Measurements from ENCODE around the gene BCAM. TPM values are rescaled to one million over a fixed set of nuclear protein-coding genes. Genes with fewer than 3 reads are reported as not detected.
A peak's percentile ranks its signal among the peaks of the same experiment; 100 is the strongest.

BCAM gene
- total RNA-seq, 1 experiment from 2014 or later: 2.0 TPM

DNA sequence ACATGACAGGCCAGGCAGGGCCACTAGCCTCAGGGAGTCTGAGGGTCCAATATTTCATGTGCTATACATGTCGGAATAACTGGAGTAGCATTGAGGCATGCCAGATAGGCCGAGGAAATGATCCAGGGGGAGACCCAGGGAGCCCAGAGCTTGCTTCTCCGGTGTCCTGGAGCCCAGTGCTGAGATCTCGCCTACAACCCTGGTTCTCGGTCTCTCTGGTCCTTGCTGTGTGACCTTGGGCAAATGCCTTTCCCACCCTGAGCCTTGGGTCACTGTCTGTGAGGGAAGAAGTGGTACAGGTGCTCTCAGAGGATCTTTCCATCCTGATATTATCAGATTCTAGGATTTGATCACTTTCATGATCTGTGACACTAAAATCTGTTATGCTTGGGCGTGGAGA, 19.9 kb upstream of the BCAM start:
- no peak for DNase-seq (ENCODE audit: low read depth)

DNA sequence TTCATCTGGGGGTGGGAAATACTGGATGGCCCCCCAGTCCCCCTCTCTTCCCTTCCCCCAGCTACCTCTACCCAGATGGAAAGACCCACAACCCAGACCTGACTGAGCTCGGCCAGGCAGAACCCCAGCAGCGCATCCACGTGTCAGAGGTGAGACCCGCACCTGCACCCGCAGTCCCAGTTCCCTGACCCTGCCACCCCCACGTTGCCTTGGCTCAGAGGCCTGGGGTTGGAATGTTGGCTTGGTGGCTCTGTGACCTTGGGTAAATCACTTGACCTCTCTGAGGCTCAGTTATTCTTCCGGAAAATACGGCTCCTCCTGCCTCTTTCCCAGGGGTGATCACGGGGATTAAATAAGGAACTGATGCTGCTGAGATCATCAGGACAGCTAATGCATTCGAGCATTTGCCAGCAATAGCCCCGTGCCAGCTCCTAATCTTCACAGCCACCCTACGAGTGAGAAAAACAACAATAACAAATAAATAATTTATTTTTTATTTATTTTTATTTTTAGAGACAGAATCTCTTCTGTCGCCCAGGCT, 18.9 kb upstream of the BCAM start:
- no peak for DNase-seq (ENCODE audit: low read depth)

DNA sequence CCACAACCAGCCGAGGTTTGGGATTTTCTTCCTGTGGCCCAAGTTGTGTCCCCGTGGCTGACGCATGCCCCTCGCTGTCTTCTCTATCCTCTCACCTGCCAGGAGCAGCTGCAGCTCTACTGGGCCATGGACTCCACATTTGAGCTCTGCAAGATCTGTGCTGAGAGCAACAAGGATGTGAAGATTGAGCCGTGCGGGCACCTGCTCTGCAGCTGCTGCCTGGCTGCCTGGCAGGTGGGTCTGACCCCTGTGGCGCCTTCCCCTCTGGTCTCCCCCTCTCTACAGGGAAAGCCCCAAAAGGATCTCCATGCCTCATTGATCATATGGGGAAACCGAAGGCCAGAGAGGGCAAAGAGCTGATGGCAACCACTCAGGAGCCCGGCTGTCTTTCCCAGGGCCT, 16.6 kb upstream of the BCAM start:
- no peak for DNase-seq (ENCODE audit: low read depth)

DNA sequence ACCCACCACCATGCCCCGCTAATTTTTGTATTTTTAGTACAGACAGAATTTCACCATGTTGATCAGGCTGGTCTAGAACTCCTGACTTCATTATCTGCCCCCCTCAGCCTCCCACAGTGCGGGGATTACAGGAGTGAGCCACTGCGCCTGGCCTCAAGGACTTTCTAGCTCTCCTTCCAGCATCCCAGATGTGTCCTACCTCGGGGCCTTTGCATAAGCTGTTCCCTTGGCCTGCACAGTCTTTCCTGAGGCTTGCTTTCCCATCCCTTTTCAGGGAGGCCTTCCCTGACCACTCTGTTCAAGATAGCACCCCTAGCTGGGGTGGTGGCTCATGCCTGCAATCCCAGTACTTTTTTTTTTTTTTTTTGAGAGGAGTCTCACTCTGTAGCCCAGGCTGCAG, 14.3 kb upstream of the BCAM start:
- no peak for DNase-seq (ENCODE audit: low read depth)

DNA sequence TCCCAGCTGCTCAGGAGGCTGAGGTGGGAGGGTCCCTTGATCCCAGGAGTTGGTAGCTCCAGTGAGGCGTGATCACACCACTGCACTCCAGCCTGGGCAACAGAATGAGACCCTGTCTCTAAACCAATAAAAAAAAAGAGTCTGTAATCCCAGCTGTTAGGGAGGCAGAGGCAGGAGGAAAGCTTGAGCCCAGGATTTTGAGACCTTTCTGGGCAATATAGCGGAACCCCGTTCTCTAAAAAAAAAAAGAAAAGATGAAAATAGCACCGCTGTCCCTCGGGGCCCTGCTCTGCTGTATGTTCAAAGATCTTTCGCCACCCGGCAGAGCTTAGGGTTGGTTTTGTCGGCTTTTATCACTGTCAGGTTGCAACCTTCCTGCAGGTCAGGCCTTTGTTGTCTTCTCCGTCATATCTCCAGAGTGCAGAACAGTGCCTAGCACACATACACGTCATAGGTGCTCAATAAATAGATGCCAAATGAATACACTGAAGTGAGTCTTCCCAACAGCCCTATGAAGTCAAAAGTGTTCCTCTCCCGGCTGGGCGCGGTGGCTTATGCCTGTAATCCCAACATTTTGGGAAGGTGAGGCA, 13.4 kb upstream of the BCAM start:
- no peak for DNase-seq (ENCODE audit: low read depth)

DNA sequence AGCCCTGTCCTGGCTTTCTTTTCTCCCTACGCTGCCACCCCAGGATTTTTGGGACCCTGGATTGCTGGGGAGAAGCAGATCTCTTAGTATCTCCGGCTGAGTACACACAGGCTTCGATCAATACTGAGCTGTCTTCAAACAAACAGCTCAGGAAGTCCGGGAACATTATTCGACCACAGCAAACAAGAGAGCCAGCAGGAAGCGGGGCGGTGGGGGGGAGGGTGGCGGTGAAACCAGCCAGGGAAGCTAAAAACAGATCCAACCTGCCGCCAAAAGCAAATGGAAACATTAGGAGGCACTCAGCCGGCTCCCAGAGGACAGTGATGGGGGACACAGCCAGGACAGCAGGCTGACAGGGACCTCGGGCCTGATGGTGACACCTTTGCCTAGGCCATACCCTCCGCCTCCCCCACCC, 12.2 kb upstream of the BCAM start:
- DNase-seq (ENCODE audit: low read depth): no peak

DNA sequence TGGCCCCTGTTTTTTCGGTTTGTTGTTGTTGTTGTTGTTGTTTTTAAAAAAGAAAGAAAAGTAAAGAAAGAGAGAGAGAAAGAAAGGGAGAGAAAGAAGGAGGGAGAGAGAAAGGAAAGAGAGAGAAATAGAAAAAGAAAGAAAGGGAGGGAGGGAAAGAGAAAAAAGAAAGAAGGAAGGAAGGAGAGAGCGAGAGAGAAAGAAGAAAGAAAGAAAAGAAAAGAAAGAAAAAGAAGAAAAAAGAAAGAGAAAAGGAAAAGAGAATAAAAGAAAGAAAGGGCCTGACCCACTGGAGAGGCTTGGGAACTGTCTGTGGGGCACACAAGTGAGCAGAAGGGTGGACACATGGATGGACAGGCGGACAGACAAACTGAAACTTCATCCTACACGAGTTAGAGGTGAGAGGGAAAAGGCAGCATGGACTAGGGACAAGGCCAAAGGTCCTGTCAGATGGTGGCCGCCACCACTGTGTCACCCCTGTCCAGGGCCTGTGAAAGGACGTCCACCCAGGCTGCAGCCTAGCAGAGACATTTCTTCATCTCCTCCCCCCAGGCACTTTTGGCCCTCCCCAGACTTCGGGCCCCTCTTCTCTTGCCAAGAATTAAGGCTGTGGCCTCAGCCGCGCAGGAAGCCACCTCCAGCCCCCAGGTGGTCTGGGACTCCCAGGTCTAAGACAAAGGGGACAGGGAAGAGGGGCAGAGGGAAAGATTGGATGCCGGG, 9.1 kb upstream of the BCAM start:
- DNase-seq (ENCODE audit: low read depth): no peak

DNA sequence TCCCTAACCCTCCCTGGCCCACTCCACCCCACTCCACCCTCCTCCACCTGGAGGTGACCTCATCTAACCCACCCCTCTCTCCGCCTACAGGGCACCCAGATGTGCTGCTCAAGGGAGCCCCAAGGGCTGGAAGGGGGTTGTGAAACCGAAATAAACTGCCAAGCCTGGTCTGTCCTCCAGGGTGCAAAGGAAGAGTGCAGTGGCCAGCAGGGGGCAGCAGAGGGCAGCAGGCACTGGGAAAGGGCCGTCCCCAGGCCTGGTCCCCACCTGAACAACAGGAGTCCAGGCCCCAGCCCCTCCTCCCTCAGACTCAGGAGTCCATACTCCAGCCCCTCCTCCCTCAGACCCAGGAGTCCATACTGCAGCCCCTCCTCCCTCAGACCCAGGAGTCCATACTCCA, 8.4 kb upstream of the BCAM start:
- peak; percentile 60 for DNase-seq (ENCODE audit: low read depth)

DNA sequence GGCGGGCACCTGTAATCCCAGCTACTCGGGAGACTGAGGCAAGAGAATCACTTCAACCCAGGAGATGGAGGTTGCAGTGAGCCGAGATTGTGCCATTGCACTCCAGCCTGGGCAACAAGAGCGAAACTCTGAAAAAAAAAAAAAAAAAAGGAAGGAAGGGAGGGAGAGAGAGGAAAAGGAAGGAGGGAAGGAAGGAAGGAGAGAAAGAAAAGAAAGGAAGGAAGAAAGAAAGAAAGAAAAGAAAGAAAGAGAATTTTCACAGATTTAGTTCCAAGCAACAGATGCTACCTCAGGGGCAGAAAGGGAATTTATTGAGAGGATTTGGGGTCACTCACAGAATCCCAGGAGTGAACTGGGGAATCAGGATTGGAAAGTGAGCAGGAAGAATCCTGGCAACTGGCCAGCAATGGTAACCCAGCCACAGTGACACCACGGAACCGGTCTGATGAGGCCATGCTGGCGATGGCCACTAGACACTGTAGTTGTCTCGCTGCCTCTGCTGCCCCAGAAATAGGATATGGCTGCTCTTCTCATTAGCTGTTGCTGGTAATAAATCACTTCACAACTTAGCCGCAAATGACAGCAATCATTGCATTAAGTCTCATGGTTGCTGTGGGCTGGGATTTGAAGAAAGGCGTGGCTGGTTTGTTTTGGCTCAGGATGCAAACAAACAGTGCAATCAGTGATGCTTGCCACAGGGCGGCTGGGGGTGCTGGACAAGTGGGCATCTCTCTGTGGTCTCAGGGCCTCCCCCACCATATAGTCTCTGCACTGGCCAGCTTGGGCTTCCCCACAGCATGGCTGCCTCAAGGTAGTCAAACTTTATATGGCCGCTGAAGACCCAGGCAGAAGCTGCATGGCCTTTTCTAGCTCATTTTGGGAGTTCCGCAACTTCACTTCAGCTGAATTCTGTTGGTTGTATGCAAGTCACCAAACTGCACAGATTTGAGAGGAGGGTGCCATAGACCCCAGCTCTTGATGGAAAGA, 5.2 kb upstream of the BCAM start:
- DNase-seq (ENCODE audit: low read depth): no peak

DNA sequence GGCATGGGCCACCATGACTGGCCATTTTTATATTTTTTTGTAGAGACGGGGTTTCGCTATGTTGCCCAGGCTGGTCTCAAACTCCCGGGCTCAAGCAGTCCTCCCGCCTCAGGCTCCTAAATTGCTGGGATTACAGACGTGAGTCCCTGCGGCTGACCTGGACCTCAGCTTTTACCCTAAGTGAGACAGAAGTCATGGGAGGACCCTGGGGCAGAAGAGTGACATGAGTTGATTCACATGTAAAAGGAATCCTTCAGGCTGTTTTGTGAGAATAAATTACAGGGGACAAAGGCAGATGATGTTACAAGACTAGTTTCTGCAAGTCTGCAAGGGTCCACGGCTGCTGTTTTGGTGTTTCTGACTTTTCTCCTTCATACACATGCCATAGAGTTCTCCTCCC, 2.6 kb upstream of the BCAM start:
- no peak for DNase-seq (ENCODE audit: low read depth)

DNA sequence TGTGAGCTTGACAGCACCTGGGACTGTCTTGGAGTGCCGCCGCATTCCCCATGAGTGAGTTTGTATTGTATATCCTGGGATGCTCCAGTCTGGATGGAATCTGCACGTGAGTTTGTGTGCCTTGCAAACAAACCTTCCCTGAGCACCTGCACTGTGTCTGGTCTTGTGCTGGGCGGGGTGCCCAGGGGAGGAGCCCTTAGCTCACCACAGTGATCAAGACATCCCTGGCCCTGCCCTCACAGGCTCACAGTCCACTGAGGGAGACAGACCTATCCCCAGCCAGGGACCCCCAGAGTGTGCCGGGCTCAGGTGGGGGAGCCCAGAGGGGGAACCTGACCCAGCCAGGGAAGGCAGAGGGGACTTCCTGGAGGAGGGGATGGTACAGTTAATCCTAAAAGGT, 1.7 kb upstream of the BCAM start:
- DNase-seq (ENCODE audit: low read depth): peak; percentile 17

DNA sequence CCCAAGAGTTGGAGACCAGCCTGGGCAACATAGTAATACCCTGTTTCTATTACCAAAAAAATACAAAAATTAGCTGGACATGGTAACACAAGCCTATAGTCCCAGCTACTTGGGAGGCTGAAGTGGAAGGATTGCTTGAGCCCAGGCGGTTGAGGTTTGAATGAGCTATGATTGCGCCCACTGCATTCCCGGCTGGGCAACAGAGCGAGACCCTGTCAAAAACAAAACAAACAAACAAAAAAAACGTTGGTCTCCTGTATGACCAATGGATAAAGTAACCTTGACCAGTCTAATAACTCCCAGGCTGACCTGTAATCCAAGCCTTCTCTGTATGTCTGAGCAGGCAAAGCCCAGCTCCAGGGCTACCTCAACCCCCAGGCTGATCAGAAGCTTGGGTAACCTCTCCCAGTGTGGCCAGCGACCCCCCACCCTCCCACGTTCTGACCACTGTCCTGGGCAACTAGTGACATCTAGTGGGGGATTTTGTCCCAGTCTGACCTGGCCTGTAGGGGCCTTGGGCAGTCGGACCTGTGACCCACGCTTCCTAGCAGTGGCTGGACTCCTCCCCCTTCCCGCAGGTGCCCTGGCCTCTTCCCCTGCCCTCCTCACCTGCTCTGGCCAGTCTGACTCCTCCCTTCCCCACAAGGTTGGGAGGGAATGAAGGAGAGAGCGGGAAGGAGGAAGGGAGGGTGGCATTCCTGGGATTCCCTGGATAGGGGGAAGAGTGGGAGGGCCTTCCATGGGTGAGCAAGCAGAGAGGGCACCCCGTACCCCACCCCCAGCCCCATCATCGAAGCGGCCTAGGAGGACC, 1.0 kb upstream of the BCAM start:
- DNase-seq (ENCODE audit: low read depth): peak; percentile 36

DNA sequence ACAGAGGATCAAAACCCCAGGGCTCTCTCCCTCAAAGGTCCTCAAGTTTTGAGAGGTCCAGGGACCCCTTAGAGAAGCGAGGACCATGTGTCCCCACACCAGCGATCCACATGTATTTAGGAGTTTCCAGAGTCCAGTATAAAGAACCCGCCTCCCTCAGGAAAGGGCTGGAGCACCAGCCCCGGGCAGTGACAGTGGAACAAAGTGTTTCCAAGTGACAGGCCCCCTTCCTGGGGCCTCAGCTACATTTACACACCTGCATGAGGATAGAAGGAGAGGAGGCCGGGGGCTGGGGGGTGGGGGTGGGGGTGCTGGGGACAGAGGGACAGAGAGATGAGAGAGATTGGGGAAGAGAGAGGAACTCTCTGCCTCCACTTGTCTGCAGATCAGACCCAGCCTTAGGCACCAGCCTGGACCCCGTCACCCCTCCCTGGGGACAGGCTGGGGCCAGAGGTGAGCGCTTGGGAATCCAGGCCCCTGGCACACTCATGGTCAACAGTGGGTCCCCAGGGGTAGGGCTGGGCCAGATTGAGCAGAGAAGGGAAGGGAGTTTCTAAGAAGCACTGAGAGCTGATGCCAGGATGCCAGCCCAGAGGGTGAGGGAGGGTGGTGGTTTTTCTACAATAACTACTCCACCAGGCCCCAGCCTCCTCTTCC, 802 bp downstream of the BCAM start:
- DNase-seq (ENCODE audit: low read depth): no peak

DNA sequence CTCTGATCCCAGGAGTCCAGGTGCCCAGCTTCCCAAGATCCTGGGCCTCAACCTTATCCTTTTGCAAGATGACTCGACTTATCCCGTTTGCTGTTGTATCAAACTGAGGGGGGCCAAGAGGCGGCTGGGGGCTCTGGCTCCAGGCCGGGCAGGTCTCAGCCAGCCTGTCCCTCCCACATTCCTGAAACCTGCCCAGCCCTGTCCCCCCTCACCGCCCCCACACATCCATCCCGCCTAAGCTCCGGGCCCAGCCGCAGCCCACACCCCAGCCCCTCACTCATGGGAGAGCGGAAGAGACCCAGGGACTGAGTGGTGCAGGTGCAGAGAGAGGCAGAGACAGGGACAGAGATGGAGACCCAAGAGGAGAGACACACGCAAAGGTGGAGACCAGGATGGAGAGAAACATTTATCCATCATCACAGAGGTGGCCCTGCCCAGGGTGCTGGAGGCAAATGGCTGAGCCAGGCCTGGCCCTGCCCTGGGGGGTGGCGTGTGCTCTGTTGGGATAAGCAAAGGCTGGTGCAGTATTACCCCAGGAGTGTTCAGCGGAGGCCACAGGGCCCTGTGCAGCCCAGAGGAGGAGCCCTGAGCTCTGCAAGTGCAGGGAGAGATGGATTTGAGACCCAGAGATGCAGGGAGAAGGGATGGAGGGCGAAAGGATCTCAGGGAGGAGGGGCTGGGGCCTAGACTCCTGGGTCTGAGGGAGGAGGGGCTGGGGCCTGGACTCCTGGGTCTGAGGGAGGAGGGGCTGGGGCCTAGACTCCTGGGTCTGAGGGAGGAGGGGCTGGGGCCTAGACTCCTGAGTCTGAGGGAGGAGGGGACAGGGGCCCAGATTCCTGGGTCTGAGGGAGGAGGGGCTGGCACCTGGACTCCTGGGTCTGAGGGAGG, 1.6 kb downstream of the BCAM start:
- no peak for DNase-seq (ENCODE audit: low read depth)

DNA sequence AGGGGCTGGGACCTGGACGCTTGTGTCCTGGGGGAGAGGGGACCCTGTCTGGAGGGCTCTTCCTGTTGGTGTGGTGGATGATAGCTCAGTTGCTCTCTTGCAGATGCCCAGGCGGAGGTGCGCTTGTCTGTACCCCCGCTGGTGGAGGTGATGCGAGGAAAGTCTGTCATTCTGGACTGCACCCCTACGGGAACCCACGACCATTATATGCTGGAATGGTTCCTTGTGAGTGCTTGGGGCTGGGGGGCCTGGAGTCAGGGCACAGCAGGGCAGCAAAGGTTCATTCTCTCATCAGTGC, 2.2 kb downstream of the BCAM start:
- no peak for DNase-seq (ENCODE audit: low read depth)

DNA sequence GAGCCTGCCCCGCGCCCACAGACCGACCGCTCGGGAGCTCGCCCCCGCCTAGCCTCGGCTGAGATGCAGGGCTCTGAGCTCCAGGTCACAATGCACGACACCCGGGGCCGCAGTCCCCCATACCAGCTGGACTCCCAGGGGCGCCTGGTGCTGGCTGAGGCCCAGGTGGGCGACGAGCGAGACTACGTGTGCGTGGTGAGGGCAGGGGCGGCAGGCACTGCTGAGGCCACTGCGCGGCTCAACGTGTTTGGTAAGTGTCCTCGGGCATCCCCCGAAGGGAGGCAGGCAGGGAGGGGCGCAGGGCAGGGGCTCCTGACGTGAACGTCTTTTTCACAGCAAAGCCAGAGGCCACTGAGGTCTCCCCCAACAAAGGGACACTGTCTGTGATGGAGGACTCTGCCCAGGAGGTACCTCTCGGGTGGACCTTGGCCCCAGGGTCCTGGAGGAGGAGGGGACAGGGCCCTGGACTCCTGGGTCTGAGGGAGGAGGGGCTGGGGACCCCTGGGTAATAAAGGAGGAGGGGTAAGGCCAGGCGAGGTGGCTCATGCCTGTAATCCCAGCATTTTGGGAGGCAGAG, 3.3 kb downstream of the BCAM start:
- DNase-seq (ENCODE audit: low read depth): no peak

DNA sequence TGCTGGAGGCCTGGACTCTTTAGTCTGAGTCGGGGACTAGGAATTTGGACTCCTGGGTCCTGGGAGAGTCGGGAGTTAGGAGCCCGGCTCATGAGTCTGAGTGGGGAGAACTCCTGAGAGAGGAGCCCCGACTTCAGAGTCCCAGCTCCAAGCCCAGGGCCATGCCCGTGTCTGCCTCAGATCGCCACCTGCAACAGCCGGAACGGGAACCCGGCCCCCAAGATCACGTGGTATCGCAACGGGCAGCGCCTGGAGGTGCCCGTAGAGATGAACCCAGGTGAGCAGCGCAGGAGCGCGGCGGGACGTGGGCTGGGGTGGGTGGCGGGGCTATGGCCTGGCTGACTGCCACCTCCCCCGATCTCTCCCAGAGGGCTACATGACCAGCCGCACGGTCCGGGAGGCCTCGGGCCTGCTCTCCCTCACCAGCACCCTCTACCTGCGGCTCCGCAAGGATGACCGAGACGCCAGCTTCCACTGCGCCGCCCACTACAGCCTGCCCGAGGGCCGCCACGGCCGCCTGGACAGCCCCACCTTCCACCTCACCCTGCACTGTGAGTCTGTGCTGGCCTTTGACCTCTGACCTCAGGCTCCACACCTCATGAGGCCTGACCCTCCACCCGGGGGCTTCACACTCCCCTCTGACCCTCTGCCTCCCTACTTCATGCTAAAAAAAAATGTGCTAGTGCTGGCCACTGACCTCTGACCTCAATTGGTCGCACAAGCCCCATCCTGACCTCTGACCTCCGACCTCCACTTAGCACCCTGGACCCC, 4.4 kb downstream of the BCAM start:
- no peak for DNase-seq (ENCODE audit: low read depth)

DNA sequence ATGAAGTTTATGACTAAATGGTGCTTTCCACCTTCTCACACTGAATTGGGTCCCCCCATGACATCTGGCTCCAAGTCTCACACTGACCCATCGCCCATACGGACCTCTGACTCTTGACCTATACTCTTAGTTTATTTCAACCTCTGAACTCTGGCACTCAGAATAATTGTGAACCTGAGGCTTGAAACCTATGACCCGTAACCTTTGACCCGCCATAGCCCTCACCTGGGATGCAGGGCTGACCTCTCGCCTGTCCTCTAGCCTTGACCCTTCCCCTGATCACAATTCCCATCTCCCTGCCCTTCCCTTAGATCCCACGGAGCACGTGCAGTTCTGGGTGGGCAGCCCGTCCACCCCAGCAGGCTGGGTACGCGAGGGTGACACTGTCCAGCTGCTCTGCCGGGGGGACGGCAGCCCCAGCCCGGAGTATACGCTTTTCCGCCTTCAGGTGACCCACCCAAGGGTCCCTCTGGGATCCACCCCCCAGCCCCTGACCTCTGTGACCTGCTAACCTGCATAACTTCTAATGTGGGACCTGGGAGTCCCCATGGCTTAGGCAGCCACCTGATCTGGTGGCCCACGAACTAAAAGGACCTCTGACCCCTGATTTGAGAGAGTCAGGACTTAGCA, 5.1 kb downstream of the BCAM start:
- no peak for DNase-seq (ENCODE audit: low read depth)

Measured in HT1080 (cell line).